GM06990 (cell line): Measurements from ENCODE around the gene YIF1B.
A peak's percentile ranks its signal among the peaks of the same experiment; 100 is the strongest.

Source experiments
- DNase-seq: peaks from one replicate; pipeline ENCODE4 v3.0.0-alpha.2; 2011; ENCODE audit not compliant: insufficient read length; ENCODE audit errors: extremely low read depth
- H3K27me3 ChIP-seq: replicated peaks from 2 replicates; pipeline ENCODE4 v1.6.0; 2011; ENCODE audit warnings: low read length; ENCODE audit not compliant: control insufficient read depth, insufficient read depth
- H3K36me3 ChIP-seq: 2 replicates; pipeline ENCODE4 v1.5.1; 2011; ENCODE audit warnings: low read length; ENCODE audit not compliant: control insufficient read depth, insufficient read depth
- H3K4me3 ChIP-seq: replicated peaks from 2 replicates; pipeline ENCODE4 v1.5.1; 2011; ENCODE audit warnings: low read depth, mild to moderate bottlenecking, control low read depth, low read length
- CTCF ChIP-seq: IDR thresholded peaks from 2 replicates; pipeline ENCODE4 v1.5.1; 2011; ENCODE audit warnings: low read length, control low read depth, mild to moderate bottlenecking, inconsistent platforms; ENCODE audit not compliant: insufficient read depth, poor library complexity, severe bottlenecking

Gene YIF1B

DNA sequence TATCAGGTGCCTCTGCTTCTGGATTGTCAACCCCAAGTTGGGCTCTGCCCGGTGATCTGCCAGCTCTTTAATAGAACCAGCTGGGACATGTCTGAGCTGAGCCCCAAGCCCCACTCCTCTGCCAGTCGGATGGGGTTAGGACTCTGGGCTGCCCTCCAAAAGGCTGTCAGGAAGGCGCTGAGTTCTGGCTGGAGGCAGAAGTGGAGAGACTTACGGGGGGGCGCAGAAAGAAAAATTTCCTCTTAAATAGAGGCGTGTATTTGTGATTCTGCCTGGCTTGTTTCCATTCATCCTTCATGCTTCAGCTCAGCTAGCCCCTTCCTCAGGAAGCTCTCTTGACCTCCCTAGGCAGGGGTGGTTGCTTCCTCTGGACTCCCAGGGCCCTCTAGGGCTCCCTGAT is 2.9 kb upstream of the YIF1B start:
- no peak for DNase-seq
- Histone ChIP-seq H3K36me3 (no peaks in the 10 kb centered on the region), H3K27me3 (no peaks in the 10 kb centered on the region; the same call in 1 of the 2 replicates), H3K4me3 (no peak overlapping the region)
- TF ChIP-seq CTCF, result no peak

- no peak for DNase-seq
- H3K27me3 ChIP-seq, result no peaks in the 10 kb centered on the region; the same call in 1 of the 2 replicates
- no peak for TF ChIP-seq CTCF
- H3K4me3 ChIP-seq, result peak overlapping the region; percentile 92
- H3K36me3 ChIP-seq, result no peaks in the 10 kb centered on the region
Observed at GRCh38 chr19:38317104-38317612, 1.4 kb upstream of the YIF1B start.

DNA sequence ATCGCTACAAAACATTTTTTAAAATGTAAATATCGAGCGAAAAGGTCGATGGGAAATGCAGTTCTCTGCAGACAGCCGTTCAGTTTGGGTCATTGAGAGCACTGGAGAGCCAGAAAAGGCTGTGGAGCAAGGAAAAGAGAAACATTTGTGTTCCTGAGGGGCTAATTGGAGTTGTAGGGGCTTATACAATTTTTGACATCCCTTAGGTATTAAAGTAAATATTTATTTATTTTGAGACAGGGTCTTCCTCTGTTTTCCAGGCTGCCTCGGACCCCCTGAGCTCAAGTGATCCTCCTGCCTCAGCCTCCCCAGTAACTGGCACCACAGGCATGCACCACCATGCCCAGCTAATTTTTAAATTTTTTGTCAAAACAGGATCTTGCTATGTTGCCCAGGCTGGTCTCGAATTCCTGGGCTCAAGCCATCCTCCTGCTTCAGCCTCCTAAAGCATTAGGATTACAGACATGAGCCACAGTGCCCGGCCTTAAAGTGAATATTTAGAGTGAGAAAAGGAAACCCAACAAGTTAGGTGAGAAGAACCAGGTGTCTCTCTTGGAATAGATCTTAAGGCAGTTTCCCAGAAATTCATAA is 825 bp upstream of the YIF1B start:
- H3K4me3 ChIP-seq, result peak overlapping the region; percentile 92
- TF ChIP-seq CTCF, result no peak
- H3K36me3 ChIP-seq, result no peaks in the 10 kb centered on the region
- H3K27me3 ChIP-seq, result no peaks in the 10 kb centered on the region; the same call in 1 of the 2 replicates
- no peak for DNase-seq

- no peak for TF ChIP-seq CTCF
- no peaks in the 10 kb centered on the region for H3K27me3 ChIP-seq
- H3K4me3 ChIP-seq, result no peak overlapping the region
- H3K36me3 ChIP-seq, result peaks cover 10% of the 10 kb centered on the region
- DNase-seq, result no peak
Observed at GRCh38 chr19:38310986-38311385, 4.8 kb downstream of the YIF1B start.

DNA sequence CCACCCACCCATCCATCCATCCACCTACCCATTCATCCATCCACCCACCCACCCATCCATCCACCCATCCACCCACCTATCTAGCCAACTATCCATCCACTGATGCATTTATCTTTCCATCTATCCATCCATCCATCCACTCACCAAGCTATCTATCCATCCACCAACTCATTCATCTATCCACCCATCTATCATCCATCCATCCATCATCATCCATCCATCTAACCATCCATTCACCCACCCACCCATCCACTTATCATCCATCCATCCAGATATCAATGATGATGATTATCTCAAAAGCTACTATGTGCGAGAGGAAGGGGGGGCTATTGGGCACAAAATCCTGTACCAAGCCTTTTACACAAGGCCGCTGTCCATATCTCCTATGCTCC is 5.5 kb downstream of the YIF1B start:
- Histone ChIP-seq H3K36me3 (peaks cover 10% of the 10 kb centered on the region), H3K4me3 (no peak overlapping the region), H3K27me3 (no peaks in the 10 kb centered on the region)
- no peak for DNase-seq
- no peak for TF ChIP-seq CTCF
